Stimulated activated CD4-positive, alpha-beta T cell treated with anti-CD3 and anti-CD28 coated beads, Interleukin-15, amount 100 ng/mL, for 48 hours (primary cell): ENCODE results near the gene IFT22.
"Not testable (repeated sequence)": the region's sequence is repeated elsewhere in the genome, so short reads cannot be mapped to it uniquely, and the experiment has no call there.

ENCODE experiments used
- DNase-seq, 2 donors: peaks; one replicate each; pipeline ENCODE4 v3.0.0-alpha.2; 2020; ENCODE audit warnings: low read depth in 2 of 2

IFT22 gene

GRCh38 chr7:101278461-101279292, 42.9 kb downstream of the IFT22 start:
- DNase-seq, result no peak

- DNase-seq, result no peak
Measured at GRCh38 chr7:101277155-101277554, 44.5 kb downstream of the IFT22 start.

- DNase-seq, result no peak
Measured at GRCh38 chr7:101273206-101273605, 48.4 kb downstream of the IFT22 start.

- DNase-seq, result no peak
Measured at GRCh38 chr7:101271021-101271420, 50.6 kb downstream of the IFT22 start.

- DNase-seq, result no peak
Measured at GRCh38 chr7:101269664-101270063, 51.9 kb downstream of the IFT22 start.

- no peak for DNase-seq
Measured at GRCh38 chr7:101265622-101266516, 55.7 kb downstream of the IFT22 start.

GRCh38 chr7:101264102-101264706, 57.4 kb downstream of the IFT22 start:
- DNase-seq, result not testable (repeated sequence)
